ENCODE measurements around the gene RAB11FIP3. TPM values are rescaled to one million over a fixed set of nuclear protein-coding genes. Genes with fewer than 3 reads are reported as not detected.

Gene RAB11FIP3
- total RNA-seq, 1 donor from 2014 or later, result 60.2 TPM

- Mint-ChIP-seq H3K27me3 (ENCODE audit: unreplicated experiment) (no peaks in the 10 kb centered on the region), H3K36me3 (ENCODE audit: unreplicated experiment) (no peaks in the 10 kb centered on the region), H3K9me3 (ENCODE audit: unreplicated experiment) (no peaks in the 10 kb centered on the region), H3K4me3 (ENCODE audit: unreplicated experiment) (no peak overlapping the region), H3K4me1 (ENCODE audit: unreplicated experiment) (peaks cover 9% of the 10 kb centered on the region), H3K27ac (ENCODE audit: unreplicated experiment) (peak overlapping the region; percentile 23)
- DNase-seq (ENCODE audit: extremely low spot score, unreplicated experiment), result peak; percentile 88
- TF ChIP-seq CTCF (IDR thresholded peaks at IDR 0.05), result peak; percentile 61
Measured at GRCh38 chr16:391885-392335, 33.5 kb upstream of the RAB11FIP3 start.

GRCh38 chr16:392450-393030 lies 32.9 kb upstream of the RAB11FIP3 start:
- Mint-ChIP-seq H3K9me3 (ENCODE audit: unreplicated experiment) (no peaks in the 10 kb centered on the region), H3K4me3 (ENCODE audit: unreplicated experiment) (no peak overlapping the region), H3K27me3 (ENCODE audit: unreplicated experiment) (no peaks in the 10 kb centered on the region), H3K36me3 (ENCODE audit: unreplicated experiment) (no peaks in the 10 kb centered on the region), H3K27ac (ENCODE audit: unreplicated experiment) (no peak overlapping the region), H3K4me1 (ENCODE audit: unreplicated experiment) (peaks cover 9% of the 10 kb centered on the region)
- DNase-seq (ENCODE audit: extremely low spot score, unreplicated experiment), result no peak
- TF ChIP-seq CTCF (IDR thresholded peaks at IDR 0.05), result no peak

GRCh38 chr16:396199-396598 lies 29.2 kb upstream of the RAB11FIP3 start:
- Mint-ChIP-seq H3K4me3 (ENCODE audit: unreplicated experiment) (peak overlapping the region; percentile 90), H3K9me3 (ENCODE audit: unreplicated experiment) (no peaks in the 10 kb centered on the region), H3K36me3 (ENCODE audit: unreplicated experiment) (no peaks in the 10 kb centered on the region), H3K27me3 (ENCODE audit: unreplicated experiment) (no peaks in the 10 kb centered on the region), H3K4me1 (ENCODE audit: unreplicated experiment) (peaks cover 21% of the 10 kb centered on the region), H3K27ac (ENCODE audit: unreplicated experiment) (peak overlapping the region; percentile 92)
- TF ChIP-seq CTCF (IDR thresholded peaks at IDR 0.05), result no peak
- no peak for DNase-seq (ENCODE audit: extremely low spot score, unreplicated experiment)

GRCh38 chr16:396605-397004 lies 28.8 kb upstream of the RAB11FIP3 start:
- H3K4me3 Mint-ChIP-seq (ENCODE audit: unreplicated experiment), result peak overlapping the region; percentile 90
- TF ChIP-seq CTCF (IDR thresholded peaks at IDR 0.05), result no peak
- no peaks in the 10 kb centered on the region for H3K36me3 Mint-ChIP-seq (ENCODE audit: unreplicated experiment)
- H3K27me3 Mint-ChIP-seq (ENCODE audit: unreplicated experiment), result no peaks in the 10 kb centered on the region
- peak overlapping the region; percentile 92 for H3K27ac Mint-ChIP-seq (ENCODE audit: unreplicated experiment)
- H3K4me1 Mint-ChIP-seq (ENCODE audit: unreplicated experiment), result peaks cover 22% of the 10 kb centered on the region
- peak; percentile 86 for DNase-seq (ENCODE audit: extremely low spot score, unreplicated experiment)
- no peaks in the 10 kb centered on the region for H3K9me3 Mint-ChIP-seq (ENCODE audit: unreplicated experiment)

GRCh38 chr16:397135-397661 lies 28.3 kb upstream of the RAB11FIP3 start, which contains the start of gene NME4:
Gene NME4, plus strand, starts transcription at chr16:397199. Its CDS starts 24 bp downstream, at chr16:397223.
- H3K4me1 Mint-ChIP-seq (ENCODE audit: unreplicated experiment), result peaks cover 25% of the 10 kb centered on the region
- DNase-seq (ENCODE audit: extremely low spot score, unreplicated experiment), result peak; percentile 85
- H3K27ac Mint-ChIP-seq (ENCODE audit: unreplicated experiment), result peak within 1 kb of the TSS; percentile 92
- no peaks in the 10 kb centered on the region for H3K36me3 Mint-ChIP-seq (ENCODE audit: unreplicated experiment)
- no peaks in the 10 kb centered on the region for H3K27me3 Mint-ChIP-seq (ENCODE audit: unreplicated experiment)
- H3K9me3 Mint-ChIP-seq (ENCODE audit: unreplicated experiment), result no peaks in the 10 kb centered on the region
- peak within 1 kb of the TSS; percentile 90 for H3K4me3 Mint-ChIP-seq (ENCODE audit: unreplicated experiment)
- no peak for TF ChIP-seq CTCF (IDR thresholded peaks at IDR 0.05)
